Skin epidermis (tissue), 12 donors: ENCODE results near the gene TAF6L.
"Not testable (repeated sequence)": the region's sequence is repeated elsewhere in the genome, so short reads cannot be mapped to it uniquely, and the experiment has no call there.

ENCODE experiments used
- H3K27ac ChIP-seq, 21 experiments: fragments of 200-600 bp; sonication (generic) in 11 of 21; one replicate each; pipeline ENCODE4 v1.5.0; 2020; ENCODE audit warnings: mild to moderate bottlenecking in 3 of 21, inconsistent platforms in 2 of 21, moderate library complexity in 2 of 21
- H3K4me3 ChIP-seq, 7 experiments: fragments of 200-600 bp; sonication (generic) in 2 of 7; one replicate each; pipeline ENCODE4 v1.5.0; 2020; ENCODE audit warnings: inconsistent platforms in 2 of 7, mild to moderate bottlenecking in 2 of 7, moderate library complexity in 1 of 7

The TAF6L gene

GRCh38 chr11:62796281-62796680 lies 25.1 kb downstream of the TAF6L start:
- peak overlapping the region in 1 of 21 experiments; percentile 26 for H3K27ac ChIP-seq

GRCh38 chr11:62799486-62799885 lies 28.3 kb downstream of the TAF6L start:
- Histone ChIP-seq H3K4me3 (no peak overlapping the region), H3K27ac (peak overlapping the region in 2 of 21 experiments; percentile 3 to 13)

More at GRCh38 chr11:62796281-62796680, 25.1 kb downstream of the TAF6L start:
- no peak overlapping the region for H3K4me3 ChIP-seq

GRCh38 chr11:62801071-62801470 lies 29.9 kb downstream of the TAF6L start:
- no peak overlapping the region for H3K4me3 ChIP-seq
- no peak overlapping the region for H3K27ac ChIP-seq

GRCh38 chr11:62804310-62805075 lies 33.3 kb downstream of the TAF6L start:
- Histone ChIP-seq H3K4me3 (peak overlapping the region; percentile 73 to 96 (median 92)), H3K27ac (peak overlapping the region; percentile 50 to 98 (median 92))

GRCh38 chr11:62805076-62805892 lies 34.1 kb downstream of the TAF6L start, which contains the start of gene NXF1:
Gene NXF1, minus strand, starts transcription at chr11:62805440. Its CDS starts 84 bp downstream, at chr11:62805356.
- peak within 1 kb of the TSS; percentile 71 to 98 (median 92) for H3K27ac ChIP-seq
- H3K4me3 ChIP-seq = peak within 1 kb of the TSS; percentile 73 to 96 (median 92)

GRCh38 chr11:62805961-62806441 lies 34.8 kb downstream of the TAF6L start:
- H3K4me3 ChIP-seq = peak overlapping the region; percentile 73 to 96 (median 92)
- H3K27ac ChIP-seq = peak overlapping the region in 20 of 21 experiments; percentile 52 to 98 (median 92)

- Histone ChIP-seq H3K4me3 (peak overlapping the region in 1 of 7 experiments; percentile 96), H3K27ac (peak overlapping the region in 19 of 21 experiments; percentile 71 to 98 (median 92))
Measured at GRCh38 chr11:62806611-62807121, 35.5 kb downstream of the TAF6L start.

- H3K4me3 ChIP-seq = no peak overlapping the region
- no peak overlapping the region for H3K27ac ChIP-seq
Measured at GRCh38 chr11:62810748-62811147, 39.6 kb downstream of the TAF6L start.

GRCh38 chr11:62811659-62812058 lies 40.5 kb downstream of the TAF6L start:
- Histone ChIP-seq H3K4me3 (no peak overlapping the region), H3K27ac (no peak overlapping the region)

- Histone ChIP-seq H3K27ac (peak overlapping the region in 1 of 21 experiments; percentile 57), H3K4me3 (no peak overlapping the region)
Measured at GRCh38 chr11:62816557-62816956, 45.4 kb downstream of the TAF6L start.

GRCh38 chr11:62817129-62817528 lies 45.9 kb downstream of the TAF6L start:
- Histone ChIP-seq H3K27ac (peak overlapping the region in 2 of 21 experiments; percentile 25 to 57), H3K4me3 (no peak overlapping the region)

GRCh38 chr11:62823677-62824076 lies 52.5 kb downstream of the TAF6L start:
- H3K4me3 ChIP-seq = no peak overlapping the region
- H3K27ac ChIP-seq = no peak overlapping the region

GRCh38 chr11:62828130-62828529 lies 56.9 kb downstream of the TAF6L start:
- not testable (repeated sequence) for H3K27ac ChIP-seq, H3K4me3 ChIP-seq

- Histone ChIP-seq H3K27ac (peak overlapping the region; percentile 13 to 99 (median 95)), H3K4me3 (peak overlapping the region; percentile 73 to 98 (median 92))
Measured at GRCh38 chr11:62830904-62831519, 59.8 kb downstream of the TAF6L start.

- H3K27ac ChIP-seq = peak within 1 kb of the TSS; percentile 76 to 99 (median 95)
- H3K4me3 ChIP-seq = peak within 1 kb of the TSS; percentile 73 to 98 (median 92)
Measured at GRCh38 chr11:62831520-62832335, 60.5 kb downstream of the TAF6L start, which contains the start of gene STX5. Gene STX5, minus strand, starts transcription at chr11:62832051. Its CDS starts 808 bp downstream, at chr11:62831243.

GRCh38 chr11:62832336-62833234 lies 61.4 kb downstream of the TAF6L start, which contains the start of gene TEX54:
Gene TEX54, minus strand, starts transcription at chr11:62832841.
- peak within 1 kb of the TSS; percentile 76 to 99 (median 95) for H3K27ac ChIP-seq
- peak within 1 kb of the TSS; percentile 73 to 98 (median 92) for H3K4me3 ChIP-seq

GRCh38 chr11:62835336-62835735 lies 64.1 kb downstream of the TAF6L start:
- Histone ChIP-seq H3K27ac (no peak overlapping the region), H3K4me3 (no peak overlapping the region)
